GM19455 (cell line): ENCODE data around the gene WDTC1.
"Not testable (repeated sequence)": the region's sequence is repeated elsewhere in the genome, so short reads cannot be mapped to it uniquely, and the experiment has no call there.

Experiments used
- ATAC-seq: cut with Tn5 transposase; IDR thresholded peaks from one replicate; pipeline ENCODE4 v1.9.1; 2021; ENCODE audit not compliant: unreplicated experiment

WDTC1 gene

DNA sequence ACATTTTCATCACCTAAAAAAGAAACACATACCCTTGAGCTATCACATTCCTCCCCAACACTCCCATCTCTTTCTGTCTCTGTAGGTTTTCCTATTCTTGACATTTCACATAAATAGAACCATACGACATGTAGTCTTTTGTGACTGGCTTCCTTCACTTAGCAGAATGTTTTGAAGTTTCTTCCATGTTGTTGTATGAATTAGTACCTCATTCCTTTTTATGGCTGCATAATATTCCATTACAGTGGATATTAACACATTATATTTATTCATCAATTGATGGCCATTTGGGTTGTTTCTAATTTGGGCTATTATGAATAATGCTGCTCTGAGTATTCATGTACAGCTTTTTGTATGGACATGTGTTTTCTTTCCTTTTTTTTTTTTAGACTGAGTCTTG lies 11.8 kb downstream of the WDTC1 start:
- no peak for ATAC-seq

DNA sequence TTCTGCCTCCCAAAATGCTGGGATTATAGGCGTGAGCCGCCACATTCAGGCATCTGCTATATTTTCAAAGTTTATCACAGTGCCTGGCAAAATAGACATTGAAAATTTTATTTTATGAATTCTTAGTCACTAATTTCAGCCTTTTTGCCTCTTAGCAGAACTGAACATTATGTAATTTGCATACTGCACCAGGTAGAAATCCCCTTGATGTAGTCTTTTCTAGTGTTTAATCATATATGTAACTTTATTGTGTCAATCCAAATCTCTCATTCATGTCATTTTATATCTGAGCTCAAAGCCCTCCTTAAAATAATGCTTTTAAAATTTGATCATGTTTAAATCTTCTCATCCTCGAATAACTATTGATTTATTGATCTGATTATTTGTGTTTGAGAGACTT lies 19.2 kb downstream of the WDTC1 start:
- ATAC-seq, result no peak

DNA sequence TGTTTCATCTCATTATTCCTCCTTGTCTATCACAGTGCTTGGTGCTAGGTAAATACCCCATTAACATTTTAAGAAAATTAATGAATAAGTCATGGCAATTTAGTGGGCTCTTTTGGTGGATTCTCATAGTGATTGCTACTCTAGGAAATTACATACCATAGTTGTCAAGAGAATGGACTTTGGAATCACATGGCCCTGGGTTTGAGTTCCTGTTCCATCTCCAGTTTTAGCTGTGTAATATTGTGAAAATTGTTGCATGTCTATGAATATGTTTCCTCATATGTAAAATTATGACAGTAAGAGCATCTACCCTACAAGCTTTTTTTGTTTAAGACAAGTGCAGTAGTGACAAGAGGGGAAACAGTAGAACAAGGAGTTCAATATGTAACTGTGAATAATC lies 20.7 kb downstream of the WDTC1 start:
- no peak for ATAC-seq

DNA sequence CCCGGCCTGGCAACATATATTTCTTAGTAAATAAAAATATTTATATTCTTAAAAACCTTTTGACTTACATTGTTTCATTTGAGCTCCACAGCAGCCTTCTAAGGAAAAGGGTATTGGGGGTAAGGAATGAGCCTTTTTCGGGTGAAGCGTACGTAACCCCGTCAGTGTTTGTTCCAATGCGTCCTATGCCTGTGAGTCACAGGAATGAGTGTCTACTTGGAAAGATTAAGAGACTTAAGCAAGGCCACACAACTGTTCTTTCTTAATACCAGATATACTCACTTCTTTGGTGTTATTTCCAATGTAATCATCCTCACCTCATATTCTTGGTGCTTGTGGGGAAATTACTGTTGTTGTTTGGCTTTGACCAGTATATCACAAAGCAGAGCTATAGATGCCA lies 22.7 kb downstream of the WDTC1 start:
- no peak for ATAC-seq

DNA sequence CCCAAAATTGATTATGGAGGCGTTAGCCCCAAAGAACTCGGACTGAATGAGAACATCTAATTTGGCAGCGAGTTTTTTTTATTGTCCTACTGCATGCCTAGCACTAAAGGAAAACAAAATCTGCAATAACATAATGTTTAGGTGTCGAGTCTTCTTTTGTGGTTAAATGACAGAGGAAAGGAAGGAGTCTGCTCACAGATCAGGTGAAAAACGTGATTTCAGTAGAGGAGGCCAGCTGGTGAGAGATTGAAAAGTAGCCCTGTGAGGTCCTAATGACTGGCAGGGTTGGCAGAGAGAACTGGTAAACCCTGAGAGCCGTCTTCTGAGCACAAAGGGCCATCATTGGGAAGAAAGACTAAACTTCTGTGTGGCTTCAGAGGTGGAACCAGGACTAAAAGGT lies 24.2 kb downstream of the WDTC1 start:
- ATAC-seq, result no peak

DNA sequence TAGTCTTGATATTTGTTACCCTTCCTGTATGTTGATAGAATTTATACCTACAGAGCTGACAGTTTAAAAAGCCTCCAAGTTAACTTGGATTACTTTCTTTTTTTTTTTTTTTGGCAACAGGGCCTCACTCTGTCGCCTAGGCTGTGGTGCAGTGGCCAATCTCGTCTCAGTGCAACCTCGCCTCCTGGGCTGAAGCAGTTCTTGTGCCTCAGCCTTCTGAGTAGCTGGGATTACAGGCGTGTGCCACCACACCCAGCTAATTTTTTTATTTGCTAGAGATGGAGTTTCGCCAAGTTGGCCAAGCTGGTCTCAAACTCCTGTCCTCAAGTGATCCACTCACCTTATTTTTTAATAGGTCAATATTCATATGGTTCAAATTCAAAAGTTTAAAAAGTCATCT lies 32.7 kb downstream of the WDTC1 start:
- no peak for ATAC-seq

DNA sequence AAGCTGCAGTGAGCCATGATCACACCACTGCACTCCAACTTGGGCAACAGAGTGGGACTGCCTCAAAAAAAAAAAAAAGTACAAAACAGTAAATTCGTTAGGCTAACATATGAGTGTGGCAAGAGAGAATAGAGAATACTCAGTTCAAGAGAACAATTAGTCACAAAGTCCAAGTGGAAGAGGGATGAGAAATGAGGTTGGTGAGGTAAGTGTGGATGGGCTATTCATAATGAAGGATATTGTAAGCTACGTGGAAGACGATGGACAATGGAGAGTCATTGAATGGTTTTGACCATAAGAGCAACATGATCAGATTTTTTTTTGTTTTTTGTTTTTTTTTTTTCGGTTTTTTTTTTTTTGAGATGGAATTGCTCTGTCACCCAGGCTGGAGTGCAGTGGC lies 34.8 kb downstream of the WDTC1 start:
- no peak for ATAC-seq

DNA sequence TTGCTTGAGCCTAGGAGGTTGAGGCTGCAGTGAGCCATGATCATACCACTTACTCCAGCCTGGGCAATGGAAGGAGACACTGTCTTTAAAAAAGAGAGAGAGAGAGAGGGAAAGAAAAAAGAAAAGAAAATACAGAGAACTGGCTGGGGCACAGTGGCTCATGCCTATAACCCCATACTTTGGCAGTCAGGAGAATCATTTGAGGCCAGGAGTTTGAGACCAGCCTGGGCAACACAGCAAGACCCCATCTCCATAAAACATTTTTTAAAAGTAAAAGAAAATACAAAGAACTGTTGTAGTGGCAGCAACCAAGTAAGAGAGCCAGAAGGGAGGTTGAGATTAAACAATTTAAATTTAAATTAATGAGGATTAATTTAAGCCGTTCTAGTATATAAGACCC lies 39.8 kb downstream of the WDTC1 start:
- no peak for ATAC-seq

DNA sequence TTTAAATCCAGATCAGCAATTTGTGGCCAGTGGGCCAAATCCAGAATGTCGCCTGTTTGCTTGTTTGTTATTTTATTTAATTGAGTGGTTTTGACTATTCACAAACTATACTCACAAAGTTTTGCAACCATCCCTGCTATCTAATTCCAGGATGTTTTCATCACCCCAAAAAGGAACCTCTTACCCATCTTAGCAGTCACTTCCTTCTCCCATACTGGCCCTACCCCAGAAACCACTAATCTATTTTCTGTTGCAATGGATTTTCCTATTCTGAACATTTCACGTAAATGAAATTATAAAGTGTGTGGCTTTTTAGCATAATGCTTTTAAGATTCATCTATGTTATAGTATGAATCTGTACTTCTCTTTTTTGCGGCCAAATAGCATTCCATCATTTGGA lies 41.3 kb downstream of the WDTC1 start:
- ATAC-seq, result no peak

DNA sequence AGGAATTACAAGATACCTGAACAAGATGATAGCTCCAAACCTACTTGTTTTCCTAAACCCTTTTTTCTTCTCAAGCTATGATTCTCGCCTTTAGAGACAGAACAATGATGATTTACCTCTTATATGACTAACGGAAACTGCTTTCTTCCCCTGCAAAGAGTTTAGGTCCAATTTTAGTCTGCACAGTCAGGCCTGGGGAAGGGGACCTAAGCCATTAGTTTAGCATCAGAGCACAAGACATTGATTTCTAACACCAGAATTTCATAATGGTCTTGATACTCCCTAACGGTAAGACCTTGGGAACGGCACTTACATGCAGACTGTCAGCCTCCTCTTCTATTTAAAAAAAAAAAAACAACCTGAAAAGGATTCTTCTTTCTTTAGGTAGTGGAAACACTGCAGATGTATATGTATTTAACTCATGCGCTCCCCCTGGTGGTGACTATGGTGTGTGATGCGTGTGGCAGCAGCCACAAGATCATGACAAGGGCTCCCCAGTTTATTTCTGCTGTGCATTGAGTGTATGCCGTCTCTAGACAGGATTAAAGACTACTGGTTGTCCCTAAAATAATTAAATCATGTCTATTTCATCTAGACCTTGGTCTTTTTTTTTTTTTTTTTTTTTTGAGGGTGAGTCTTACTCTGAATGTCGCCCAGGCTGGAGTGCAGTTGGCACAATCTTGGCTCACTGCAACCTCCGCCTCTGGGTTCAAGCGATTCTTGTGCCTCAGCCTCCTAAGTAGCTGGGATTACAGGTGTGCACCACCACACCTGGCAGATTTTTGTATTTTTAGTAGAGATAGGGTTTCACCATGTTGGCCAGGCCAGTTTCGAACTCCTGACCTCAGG lies 50.2 kb downstream of the WDTC1 start:
- no peak for ATAC-seq

DNA sequence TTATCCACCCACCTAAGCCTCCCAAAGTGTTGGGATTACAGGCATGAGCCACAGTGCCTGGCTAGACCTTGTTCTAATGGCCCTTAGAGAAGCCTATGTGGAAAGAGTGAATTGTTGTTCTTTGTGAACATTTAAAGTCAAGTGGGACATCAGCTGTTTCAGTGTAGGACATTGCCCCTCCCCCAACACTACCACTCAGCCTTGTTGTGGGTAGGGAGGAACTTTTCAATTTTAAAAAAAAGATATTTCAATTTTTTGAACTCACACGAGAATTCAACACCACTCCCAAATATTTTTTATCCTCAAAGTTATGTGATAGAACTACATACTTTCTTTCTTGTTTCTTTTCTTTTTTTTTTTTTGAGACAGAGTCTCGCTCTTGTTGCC lies 50.8 kb downstream of the WDTC1 start:
- ATAC-seq, result no peak

DNA sequence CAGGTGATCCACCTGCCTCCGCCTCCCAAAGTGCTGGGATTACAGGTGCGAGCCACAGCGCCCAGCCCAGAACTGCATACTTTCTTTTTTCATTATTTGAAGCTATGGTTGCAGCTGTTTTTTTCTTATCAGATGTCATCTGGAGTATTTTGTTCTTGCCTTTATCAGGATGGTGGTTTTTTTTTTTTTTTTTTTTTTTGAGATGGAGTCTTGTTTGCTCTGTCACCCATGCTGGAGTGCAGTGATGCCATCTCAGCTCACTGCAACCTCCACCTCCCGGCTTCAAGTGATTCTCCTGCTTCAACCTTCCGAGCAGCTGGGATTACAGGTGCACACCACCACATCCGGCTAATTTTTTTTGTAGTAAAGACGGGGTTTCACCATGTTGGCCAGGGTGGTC lies 51.4 kb downstream of the WDTC1 start:
- ATAC-seq, result not testable (repeated sequence)

DNA sequence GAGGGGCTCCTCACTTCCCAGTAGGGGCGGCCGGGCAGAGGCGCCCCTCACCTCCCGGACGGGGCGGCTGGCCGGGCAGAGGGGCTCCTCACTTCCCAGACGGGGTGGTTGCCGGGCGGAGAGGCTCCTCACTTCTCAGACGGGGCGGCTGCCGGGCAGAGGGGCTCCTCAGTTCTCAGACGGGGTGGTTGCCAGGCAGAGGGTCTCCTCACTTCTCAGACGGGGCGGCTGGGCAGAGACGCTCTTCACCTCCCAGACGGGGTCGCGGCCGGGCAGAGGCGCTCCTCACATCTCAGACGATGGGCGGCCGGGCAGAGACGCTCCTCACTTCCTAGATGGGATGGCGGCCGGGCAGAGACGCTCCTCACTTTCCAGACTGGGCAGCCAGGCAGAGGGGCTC lies 54.7 kb downstream of the WDTC1 start:
- not testable (repeated sequence) for ATAC-seq

DNA sequence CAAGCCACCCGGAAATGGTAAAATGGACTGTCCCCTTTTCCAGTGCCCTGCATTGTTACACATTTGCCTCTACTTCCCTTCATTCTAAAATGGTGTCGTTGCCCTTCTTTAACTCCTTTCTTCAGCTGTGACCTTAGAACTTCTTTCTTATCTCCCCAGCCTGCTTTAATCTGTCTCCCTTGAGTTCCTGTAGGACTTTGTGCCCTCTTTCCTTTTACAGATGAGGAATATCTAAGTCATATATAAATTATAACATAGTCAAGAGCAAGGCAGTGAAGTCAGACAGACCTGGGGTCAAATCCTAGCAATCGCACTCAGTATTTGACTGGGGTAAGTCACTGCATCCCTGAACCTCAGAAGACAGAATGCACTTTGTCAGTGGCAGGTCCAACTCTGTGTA lies 56.1 kb downstream of the WDTC1 start:
- ATAC-seq, result no peak

DNA sequence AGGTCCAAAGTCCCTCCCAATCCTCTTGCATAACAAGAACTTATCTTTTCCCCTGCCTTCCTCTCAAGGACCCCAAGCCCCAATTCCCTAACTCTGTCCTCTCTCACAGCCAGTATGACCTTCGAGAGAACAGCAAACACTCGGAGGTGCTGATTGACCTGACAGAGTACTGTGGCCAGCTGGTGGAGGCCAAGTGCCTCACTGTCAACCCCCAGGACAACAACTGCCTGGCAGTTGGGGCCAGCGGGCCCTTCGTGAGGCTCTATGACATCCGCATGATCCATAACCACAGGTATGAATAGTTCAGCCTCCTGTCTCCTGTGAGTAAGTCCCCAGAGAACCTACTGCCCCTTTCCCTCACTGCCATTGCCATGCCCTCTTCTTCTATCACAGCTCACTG lies 57.7 kb downstream of the WDTC1 start:
- no peak for ATAC-seq

DNA sequence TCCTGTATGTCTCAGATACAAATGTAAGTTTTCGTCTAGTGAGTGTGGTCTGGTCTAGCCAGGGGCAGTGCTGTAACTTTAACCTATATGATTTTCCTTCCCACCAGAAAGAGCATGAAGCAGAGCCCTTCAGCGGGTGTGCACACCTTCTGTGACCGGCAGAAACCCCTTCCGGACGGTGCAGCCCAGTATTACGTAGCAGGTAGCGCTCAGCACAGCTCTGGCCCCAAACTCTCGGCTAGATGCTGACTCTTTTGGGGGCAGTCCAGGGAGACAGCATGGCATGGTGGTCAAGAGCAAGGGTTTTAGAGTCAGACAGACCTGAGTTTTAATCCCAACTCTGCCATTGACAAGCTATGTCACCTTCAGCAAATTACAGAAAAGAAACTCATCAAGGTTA lies 59.5 kb downstream of the WDTC1 start:
- no peak for ATAC-seq

DNA sequence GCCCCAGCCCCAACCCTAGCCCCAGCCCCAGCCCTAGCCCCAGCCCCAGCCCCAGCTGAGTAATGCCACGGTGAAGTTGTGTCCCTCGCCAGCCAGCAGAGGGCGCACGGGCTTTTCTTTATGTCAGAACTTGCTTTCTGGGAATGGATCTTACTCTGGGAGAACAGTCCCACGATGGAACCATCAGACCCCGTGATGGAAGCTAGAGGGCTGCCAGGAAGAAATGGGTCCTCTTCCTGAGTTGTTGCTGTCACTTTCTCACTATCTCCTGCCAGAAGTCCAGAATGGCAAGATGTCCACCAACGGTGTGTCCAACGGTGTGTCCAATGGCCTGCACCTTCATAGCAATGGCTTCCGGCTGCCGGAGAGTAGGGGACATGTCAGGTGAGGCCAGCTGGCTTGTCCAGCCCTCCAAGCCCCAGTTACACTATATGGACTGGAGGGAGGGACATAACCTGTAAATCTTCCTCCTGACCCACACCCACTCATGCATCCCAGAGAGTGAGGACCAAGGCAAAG lies 62.4 kb downstream of the WDTC1 start:
- no peak for ATAC-seq

DNA sequence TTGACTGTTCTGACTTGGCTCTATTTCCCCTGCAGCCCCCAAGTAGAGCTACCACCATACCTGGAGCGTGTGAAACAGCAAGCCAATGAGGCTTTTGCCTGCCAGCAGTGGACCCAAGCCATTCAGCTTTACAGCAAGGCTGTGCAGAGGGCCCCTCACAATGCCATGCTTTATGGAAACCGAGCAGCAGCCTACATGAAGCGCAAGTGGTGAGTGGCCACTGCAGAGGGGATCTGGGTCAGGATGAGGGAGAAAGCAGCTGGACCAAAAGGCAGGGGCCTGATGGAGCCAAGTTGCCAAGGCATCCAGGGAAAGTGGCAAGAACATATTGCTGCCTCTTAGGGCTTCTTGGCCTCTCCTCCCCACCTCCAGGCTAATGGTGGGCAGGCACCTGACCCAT lies 63.5 kb downstream of the WDTC1 start:
- no peak for ATAC-seq

DNA sequence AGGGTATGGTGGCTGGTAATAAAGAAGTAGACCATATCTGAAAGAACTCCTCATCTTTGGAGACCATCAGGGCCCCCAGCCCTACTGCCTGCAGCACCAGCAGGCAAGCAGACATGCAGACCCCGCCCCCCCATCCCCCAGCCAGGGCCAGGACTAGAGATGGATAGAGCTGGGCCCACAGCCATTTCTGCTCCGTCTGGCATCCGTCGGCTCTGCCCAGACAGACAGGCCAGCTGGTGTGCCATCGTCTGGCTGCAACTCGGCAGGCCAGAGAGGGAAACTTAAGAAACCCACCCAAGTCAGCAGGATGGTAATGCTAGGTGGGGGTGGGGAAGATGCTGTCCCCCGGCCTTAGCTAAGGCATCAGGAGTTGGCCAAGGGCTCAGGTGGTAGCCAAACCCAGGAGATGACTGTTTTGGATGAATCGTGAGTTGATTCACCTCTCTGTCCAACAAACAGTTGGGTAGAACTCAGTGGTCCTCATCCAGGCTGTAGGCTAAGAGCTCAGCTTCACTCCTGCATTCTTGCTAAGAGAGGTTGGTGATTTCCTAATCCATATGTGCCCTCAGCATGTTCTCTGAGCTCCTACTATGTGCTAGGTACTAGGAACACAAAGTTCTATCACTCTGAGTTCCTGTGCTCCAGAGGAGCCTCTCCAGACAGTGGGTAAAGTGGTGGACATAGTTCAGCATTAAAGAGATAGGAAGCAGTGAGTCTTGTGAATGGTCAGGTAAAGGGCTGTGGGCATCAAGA lies 64.4 kb downstream of the WDTC1 start:
- no peak for ATAC-seq

DNA sequence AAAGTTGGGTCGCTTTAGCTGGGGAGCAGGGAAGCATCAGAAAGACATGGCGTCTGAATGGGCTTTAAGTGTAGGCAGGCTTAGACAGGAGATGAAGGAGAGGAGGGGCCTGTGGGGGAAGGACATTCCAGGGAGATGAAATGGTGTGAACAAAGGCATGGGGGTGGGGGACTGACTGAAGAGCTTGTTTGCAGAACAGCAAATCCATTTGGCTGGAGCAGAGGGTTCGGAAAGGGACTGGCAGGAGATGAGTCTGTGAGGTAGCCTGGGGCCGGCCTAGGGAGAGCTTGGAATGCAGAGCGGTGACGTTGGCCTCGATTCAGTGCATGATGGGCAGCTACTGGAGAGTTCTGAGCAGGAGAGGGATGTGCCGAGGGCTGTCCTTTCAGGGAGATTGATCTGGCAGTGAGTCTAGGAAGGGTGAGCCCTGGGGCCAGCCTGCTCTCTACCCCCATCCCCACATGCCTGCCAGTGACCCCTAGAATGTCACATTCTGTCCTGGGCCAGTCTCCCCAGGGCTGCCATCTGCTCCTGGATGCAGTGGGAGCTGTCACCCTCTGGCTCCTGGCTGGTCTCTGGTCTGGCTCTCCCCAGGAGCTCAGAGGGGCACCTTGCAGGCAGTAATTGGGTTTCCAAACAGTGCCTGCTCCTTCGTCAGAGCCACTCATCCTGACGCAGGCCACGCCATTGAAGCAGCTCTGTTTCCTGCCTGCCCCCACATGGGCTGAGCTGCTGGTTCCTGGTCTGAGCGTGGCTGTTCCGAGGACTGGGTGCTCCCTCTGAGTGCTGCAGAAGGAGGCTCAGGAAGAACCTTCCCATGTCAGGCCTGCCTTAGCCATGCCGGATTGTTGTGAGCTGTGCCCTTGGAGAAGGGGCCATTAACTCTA lies 65.2 kb downstream of the WDTC1 start:
- no peak for ATAC-seq

DNA sequence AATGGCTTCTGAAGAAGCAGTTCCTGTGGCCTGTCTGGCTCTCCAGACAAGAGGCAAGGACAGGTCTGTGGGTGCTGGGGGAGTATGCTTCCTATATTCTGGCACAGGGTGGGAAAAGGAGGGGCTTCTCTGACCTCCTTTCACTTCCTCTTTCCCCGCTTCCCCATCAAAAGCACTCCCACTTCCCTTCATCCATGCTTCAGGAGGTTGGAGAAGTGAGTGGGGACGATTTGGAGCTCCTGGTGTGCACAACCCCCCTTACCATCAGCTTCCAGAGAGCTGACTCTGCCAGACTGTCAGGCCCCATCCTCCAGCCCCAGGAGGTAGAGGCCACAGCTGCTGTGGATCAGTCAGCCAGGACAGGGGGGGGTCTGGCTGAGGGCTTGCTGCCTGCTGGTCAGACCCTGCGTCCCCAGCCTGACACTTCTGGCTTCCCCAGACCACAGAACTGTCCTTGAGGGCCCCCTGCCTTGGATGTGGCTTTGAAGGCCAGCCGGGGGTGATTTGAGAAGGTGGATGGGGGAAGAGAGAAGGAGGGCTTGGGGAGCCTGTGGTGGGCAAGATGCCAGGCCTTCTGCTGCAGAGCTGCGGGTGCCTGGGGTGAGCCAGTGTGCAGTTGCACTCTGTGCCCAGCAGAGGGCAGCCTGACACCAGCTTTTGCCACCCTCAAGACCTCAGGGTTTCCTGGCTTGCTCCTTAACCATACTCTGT lies 66.1 kb downstream of the WDTC1 start:
- ATAC-seq, result no peak
